Measurements from ENCODE around the gene PRKCD. TPM values are rescaled to one million over a fixed set of nuclear protein-coding genes. Genes with fewer than 3 reads are reported as not detected.

The PRKCD gene
- total and polyA plus RNA-seq, 9 of the 15 experiments (the other 6 are each of a cell fraction or from before 2014, with no cell fraction given), result 2.5 to 19.5 (median 6.1) TPM

DNA sequence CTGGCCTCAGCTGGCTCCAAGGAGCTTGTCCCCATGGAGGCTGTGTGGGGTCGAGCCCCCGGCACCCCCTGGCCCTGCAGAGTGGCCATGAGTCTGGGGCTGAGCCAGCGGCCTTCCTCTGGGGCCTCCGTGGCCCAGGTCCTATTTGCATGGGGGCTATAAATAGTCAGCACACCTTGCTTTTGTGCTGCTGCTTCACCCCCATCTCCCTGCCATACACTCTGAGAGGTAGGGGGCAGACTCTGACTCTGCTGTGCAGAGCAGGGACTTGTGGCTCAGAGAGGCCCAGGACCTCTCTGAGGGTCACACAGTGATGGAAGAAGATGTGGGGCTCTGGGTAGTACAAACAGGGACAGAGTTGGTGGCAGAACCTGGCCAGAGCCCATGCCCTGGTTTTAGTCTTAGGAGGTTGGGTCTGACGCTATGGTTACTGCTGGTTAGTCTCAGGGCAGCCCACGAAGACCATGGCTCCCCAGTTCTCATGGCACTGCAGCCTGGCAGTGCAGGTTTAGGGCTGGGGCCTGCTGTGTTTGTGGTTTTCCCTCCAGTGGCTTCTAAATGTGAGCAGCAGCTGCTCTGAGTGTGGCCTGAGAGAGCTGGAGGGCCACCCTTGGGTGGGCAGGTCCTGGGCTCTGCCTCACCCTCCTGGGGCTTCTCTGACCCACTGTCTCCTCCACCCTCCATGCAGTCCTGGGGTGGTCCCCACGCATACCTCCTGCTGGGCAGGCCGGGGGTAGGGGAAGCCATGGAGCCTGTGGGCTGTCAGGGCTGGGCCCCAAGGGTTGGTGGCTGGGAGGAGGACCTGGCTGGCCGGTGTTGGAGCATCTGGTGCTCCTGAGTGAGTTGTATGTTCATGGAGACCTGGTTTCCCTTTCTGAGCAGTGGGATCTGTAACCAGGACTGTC is 13.6 kb downstream of the PRKCD start:
- BruUV-seq (replicated peaks), result no TSS peak
- CTCF ChIA-PET (ENCODE audit: low intra/inter-chr PET ratio), result no interaction called here
- Histone ChIP-seq H3K4me2 (ENCODE audit: insufficient read depth, low read length) (no peak overlapping the region), H3K36me3 (ENCODE audit: control insufficient read depth, insufficient read depth, low read length) (0 out of 3 replicates have a peak, but pooled peaks cover 4% of the 10 kb centered on the region), H3K27me3 (ENCODE audit: control insufficient read depth in 2 of 2, insufficient read depth in 2 of 2, low read length in 2 of 2) (no peaks in the 10 kb centered on the region), H3K9ac (ENCODE audit: insufficient read depth in 1 of 2, low read depth in 2 of 2, low read length in 2 of 2) (no peak overlapping the region; a peak in 1 of 4 replicates), H3K79me2 (ENCODE audit: control insufficient read depth, insufficient read depth, low read length) (no peaks in the 10 kb centered on the region), H3K9me3 (replicated peaks; ENCODE audit: control insufficient read depth, insufficient read depth, low read depth, low read length) (no peaks in the 10 kb centered on the region), H2AFZ (ENCODE audit: low read depth, low read length) (no peak overlapping the region), H4K20me1 (replicated peaks; ENCODE audit: control insufficient read depth, insufficient read depth, low read length) (peaks cover 8% of the 10 kb centered on the region), H3K27ac (ENCODE audit: extremely low read depth, low read depth, low read length) (no peak overlapping the region), H3K4me3 (no peak overlapping the region), H3K9me1 (ENCODE audit: control insufficient read depth, insufficient read depth, low read length) (no peaks in the 10 kb centered on the region), H3K4me1 (replicated peaks in 1 of 2; ENCODE audit: control insufficient read depth in 2 of 2, insufficient read depth in 2 of 2, low read length in 2 of 2) (peaks cover 0 to 20% of the 10 kb centered on the region in 2 experiments; a peak in 1 of 5 replicates)
- WGBS (ENCODE audit: insufficient coverage, low coverage, missing lambda C conversion rate), result 53% methylated on average over 8 of the region's 9 CpGs
- DNase-seq (ENCODE audit: extremely low read depth in 1 of 4, low spot score in 3 of 4) (no peak), FAIRE-seq (no peak), ATAC-seq (peak; percentile 33; the same call in 1 of the 3 replicates)
- intact Hi-C loops (cut with micrococcal nuclease) (no loop called here), in situ Hi-C loops (cut with MboI) (no loop called here)
- TF ChIP-seq ZNF239 (CRISPR knock-in tag; IDR thresholded peaks at IDR 0.05) (no peak), ZNF778 (CRISPR knock-in tag; IDR thresholded peaks at IDR 0.05) (no peak)
- POLR2A ChIA-PET, result no interaction called here
